B cell (primary cell): Measurements from ENCODE around the gene MVB12B.

Experiments used
- CTCF ChIP-seq: fragments of 200-600 bp; IDR thresholded peaks from one replicate; pipeline ENCODE4 v1.8.0; 2022; ENCODE audit warnings: antibody characterized with exemption, mild to moderate bottlenecking
- EZH2 ChIP-seq: IDR thresholded peaks from 2 replicates; pipeline ENCODE4 v1.6.1; 2012; ENCODE audit warnings: borderline replicate concordance, low read depth, mild to moderate bottlenecking, moderate library complexity, low read length; ENCODE audit not compliant: insufficient read depth, poor library complexity, severe bottlenecking

GRCh38 chr9:126303488-126303887, 23.1 kb upstream of the MVB12B start:
- TF ChIP-seq CTCF (no peak), EZH2 (no peak)
